Stimulated activated CD8-positive, alpha-beta memory T cell treated with anti-CD3 and anti-CD28 coated beads, Interleukin-7, amount 100 ng/mL, for 24 hours (primary cell): ENCODE results near the gene PTPRN.
"Not testable (repeated sequence)": the region's sequence is repeated elsewhere in the genome, so short reads cannot be mapped to it uniquely, and the experiment has no call there.

Experiments used
- DNase-seq: peaks from one replicate; pipeline ENCODE4 v3.0.0-alpha.2; 2020; ENCODE audit warnings: low read depth

The PTPRN gene

GRCh38 chr2:219309278-219309677, at the start of gene PTPRN:
Gene PTPRN, minus strand, starts transcription at chr2:219309401. Its CDS starts 69 bp downstream, at chr2:219309332.
- no peak for DNase-seq

- DNase-seq, result no peak
These were observed 49.2 kb upstream of the PTPRN start for GRCh38 chr2:219358170-219359075.

GRCh38 chr2:219356834-219357233, 47.6 kb upstream of the PTPRN start:
- no peak for DNase-seq

- DNase-seq, result no peak
These were observed 45.4 kb upstream of the PTPRN start for GRCh38 chr2:219354582-219354981.

GRCh38 chr2:219353129-219353528, 43.9 kb upstream of the PTPRN start:
- no peak for DNase-seq

- DNase-seq, result peak; percentile 53
These were observed 43.3 kb upstream of the PTPRN start for GRCh38 chr2:219352448-219353023.

- DNase-seq, result no peak
These were observed 41.6 kb upstream of the PTPRN start for GRCh38 chr2:219350710-219351221.

- no peak for DNase-seq
These were observed 41.0 kb upstream of the PTPRN start for GRCh38 chr2:219350215-219350614.

GRCh38 chr2:219344751-219345430, 35.7 kb upstream of the PTPRN start:
- no peak for DNase-seq

GRCh38 chr2:219335373-219335786, 26.2 kb upstream of the PTPRN start:
- no peak for DNase-seq

GRCh38 chr2:219334076-219334475, 24.9 kb upstream of the PTPRN start:
- DNase-seq, result no peak

- DNase-seq, result no peak
These were observed 23.3 kb upstream of the PTPRN start, which contains the start of gene RESP18 for GRCh38 chr2:219332542-219332941. Gene RESP18, minus strand, starts transcription at chr2:219332744.

- DNase-seq, result no peak
These were observed 22.5 kb upstream of the PTPRN start for GRCh38 chr2:219331560-219332213.

GRCh38 chr2:219327719-219328118, 18.5 kb upstream of the PTPRN start:
- DNase-seq, result no peak

GRCh38 chr2:219325657-219326315, 16.6 kb upstream of the PTPRN start:
- no peak for DNase-seq

- DNase-seq, result no peak
These were observed 15.9 kb upstream of the PTPRN start for GRCh38 chr2:219325136-219325535.

- no peak for DNase-seq
These were observed 14.2 kb upstream of the PTPRN start for GRCh38 chr2:219323434-219323833.

GRCh38 chr2:219314804-219315468, 5.7 kb upstream of the PTPRN start:
- DNase-seq, result no peak

GRCh38 chr2:219312683-219313263, 3.6 kb upstream of the PTPRN start:
- DNase-seq, result not testable (repeated sequence)
